ENCODE data around the gene TMIGD2.

TMIGD2 gene

DNA sequence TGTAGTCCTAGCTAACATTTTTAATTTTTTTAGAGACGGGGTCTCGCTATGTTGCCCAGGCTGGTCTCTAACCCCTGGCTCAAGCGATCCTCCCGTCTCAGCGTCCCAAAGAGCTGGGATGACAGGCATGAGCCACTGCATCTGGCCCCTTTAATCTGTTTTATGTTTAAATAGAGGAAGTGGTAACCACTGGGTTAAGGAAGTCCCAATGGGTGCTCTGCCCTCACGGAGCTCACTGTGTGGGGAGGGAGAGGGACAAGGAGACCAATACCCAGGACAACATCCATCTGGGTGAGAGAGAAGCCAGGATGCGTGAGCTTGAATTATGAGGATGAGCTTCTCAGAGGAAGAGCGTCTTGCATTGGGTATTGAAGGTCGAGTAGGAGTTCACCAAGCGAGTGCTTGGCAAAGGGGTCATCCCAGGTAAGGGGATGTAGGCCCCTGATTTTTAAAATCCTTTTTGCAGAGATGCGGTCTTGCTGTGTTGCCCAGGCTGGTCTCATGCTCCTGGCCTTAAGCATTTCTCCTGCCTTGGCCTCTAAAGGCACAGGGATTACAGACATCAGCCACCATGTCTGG, 41.5 kb downstream of the TMIGD2 start:
- TF ChIP-seq SIN3A (IDR thresholded peaks at IDR 0.05; ENCODE audit: borderline replicate concordance, insufficient read depth, low read length) (no peak), REST (IDR thresholded peaks at IDR 0.05; ENCODE audit: insufficient read depth in 1 of 2, low read depth in 2 of 2, low read length in 2 of 2) (no peak), POLR2AphosphoS5 (IDR thresholded peaks at IDR 0.05; ENCODE audit: low read depth, low read length) (no peak), FOXP2 (optimal IDR thresholded peaks at IDR 0.05; ENCODE audit: borderline replicate concordance, extremely low read depth, extremely low read length, insufficient read depth) (no peak), TAF1 (IDR thresholded peaks at IDR 0.05; ENCODE audit: borderline replicate concordance, insufficient read depth, low read length) (no peak)

- TF ChIP-seq FOXP2 (optimal IDR thresholded peaks at IDR 0.05; ENCODE audit: borderline replicate concordance, extremely low read depth, extremely low read length, insufficient read depth), result no peak
Observed at GRCh38 chr19:4258181-4258580, 44.0 kb downstream of the TMIGD2 start.

GRCh38 chr19:4257025-4257424, 45.2 kb downstream of the TMIGD2 start:
- no peak for TF ChIP-seq FOXP2 (optimal IDR thresholded peaks at IDR 0.05; ENCODE audit: borderline replicate concordance, extremely low read depth, extremely low read length, insufficient read depth)
- TF ChIP-seq TAF1 (IDR thresholded peaks at IDR 0.05; ENCODE audit: borderline replicate concordance, insufficient read depth, low read length), result no peak
- TF ChIP-seq SIN3A (IDR thresholded peaks at IDR 0.05; ENCODE audit: borderline replicate concordance, insufficient read depth, low read length), result no peak
- TF ChIP-seq POLR2AphosphoS5 (IDR thresholded peaks at IDR 0.05; ENCODE audit: low read depth, low read length), result no peak
- no peak for TF ChIP-seq REST (IDR thresholded peaks at IDR 0.05; ENCODE audit: insufficient read depth in 1 of 2, low read depth in 2 of 2, low read length in 2 of 2)

DNA sequence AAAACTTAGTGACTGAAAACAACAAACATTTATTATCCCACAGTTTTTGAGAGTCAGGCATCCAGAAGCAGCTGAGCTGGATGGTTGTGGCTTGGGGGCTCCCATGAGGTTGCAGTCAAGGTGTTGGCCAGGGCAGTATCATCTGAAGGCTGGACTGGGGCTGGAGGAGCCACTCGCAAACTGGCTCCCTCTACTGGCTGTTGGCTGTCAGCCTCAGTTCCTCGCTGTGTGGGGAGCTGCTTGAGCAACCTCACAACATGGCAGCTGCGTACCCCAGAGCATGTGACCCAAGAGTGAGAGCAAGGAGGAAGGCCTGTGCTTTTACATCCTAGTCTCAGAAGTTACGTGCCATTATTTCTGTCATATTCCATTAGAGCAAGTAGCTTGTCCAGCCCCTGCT, 45.6 kb downstream of the TMIGD2 start:
- TF ChIP-seq POLR2AphosphoS5 (IDR thresholded peaks at IDR 0.05; ENCODE audit: low read depth, low read length), result no peak
- TF ChIP-seq REST (IDR thresholded peaks at IDR 0.05; ENCODE audit: insufficient read depth in 1 of 2, low read depth in 2 of 2, low read length in 2 of 2), result no peak
- no peak for TF ChIP-seq TAF1 (IDR thresholded peaks at IDR 0.05; ENCODE audit: borderline replicate concordance, insufficient read depth, low read length)
- no peak for TF ChIP-seq FOXP2 (optimal IDR thresholded peaks at IDR 0.05; ENCODE audit: borderline replicate concordance, extremely low read depth, extremely low read length, insufficient read depth)
- TF ChIP-seq SIN3A (IDR thresholded peaks at IDR 0.05; ENCODE audit: borderline replicate concordance, insufficient read depth, low read length), result no peak

GRCh38 chr19:4246767-4247593, 55.2 kb downstream of the TMIGD2 start, which contains the start of gene YJU2:
TSS of gene YJU2 (plus strand) at chr19:4247080. CDS start at chr19:4247147, 67 bp downstream.
- peak; percentile 77; the same call in 1 of the 2 replicates for TF ChIP-seq TAF1 (IDR thresholded peaks at IDR 0.05; ENCODE audit: borderline replicate concordance, insufficient read depth, low read length)
- no peak for TF ChIP-seq FOXP2 (optimal IDR thresholded peaks at IDR 0.05; ENCODE audit: borderline replicate concordance, extremely low read depth, extremely low read length, insufficient read depth)
- no peak for TF ChIP-seq SIN3A (IDR thresholded peaks at IDR 0.05; ENCODE audit: borderline replicate concordance, insufficient read depth, low read length)
- peak; percentile 66 for TF ChIP-seq POLR2AphosphoS5 (IDR thresholded peaks at IDR 0.05; ENCODE audit: low read depth, low read length)

All from PFSK-1 (cell line).